OCI-LY3 (cell line): Measurements from ENCODE around the gene MATK.
"Not testable (repeated sequence)": the region's sequence is repeated elsewhere in the genome, so short reads cannot be mapped to it uniquely, and the experiment has no call there.

Experiments
- H2AFZ ChIP-seq: fragments of 200-600, 300-600 bp; shearing (Covaris generic); 2 replicates; pipeline ENCODE4 v1.6.0; 2014; ENCODE audit warnings: antibody characterized with exemption, low read depth, low read length
- H3K27ac ChIP-seq: fragments of 200-600, 300-600 bp; sonication (generic); 2 replicates; pipeline ENCODE4 v1.5.1; 2014; ENCODE audit warnings: mild to moderate bottlenecking, low read length, moderate library complexity, mixed read lengths
- H3K27me3 ChIP-seq: fragments of 200-600, 300-600 bp; sonication (generic); 2 replicates; pipeline ENCODE4 v1.6.1; 2014; ENCODE audit warnings: low read depth, low read length, mixed read lengths
- H3K36me3 ChIP-seq: fragments of 200-600, 300-600 bp; sonication (generic); replicated peaks from 2 replicates; pipeline ENCODE3; 2014; ENCODE audit warnings: low read depth, low read length, mixed read lengths
- H3K4me1 ChIP-seq: fragments of 300-600, 200-600 bp; sonication (generic); 2 replicates; pipeline ENCODE4 v1.6.1; 2014; ENCODE audit warnings: low read length, mixed read lengths
- H3K4me2 ChIP-seq: fragments of 200-600, 300-600 bp; sonication (generic); 2 replicates; pipeline ENCODE4 v1.6.1; 2014; ENCODE audit warnings: low read length, mixed read lengths
- H3K4me3 ChIP-seq: fragments of 300-600, 200-600 bp; sonication (generic); 2 replicates; pipeline ENCODE4 v1.5.1; 2014; ENCODE audit warnings: antibody characterized with exemption, mild to moderate bottlenecking, low read length, moderate library complexity
- H3K79me2 ChIP-seq: fragments of 300-600, 200-600 bp; shearing (Covaris generic); 2 replicates; pipeline ENCODE4 v1.6.1; 2014; ENCODE audit warnings: mild to moderate bottlenecking, low read length, mixed read lengths
- H3K9ac ChIP-seq: fragments of 300-600, 200-600 bp; shearing (Covaris generic); 2 replicates; pipeline ENCODE4 v1.6.0; 2014; ENCODE audit warnings: mild to moderate bottlenecking, low read length, moderate library complexity
- H3K9me3 ChIP-seq: fragments of 200-600, 300-600 bp; shearing (Covaris generic); 2 replicates; pipeline ENCODE4 v1.6.1; 2014; ENCODE audit warnings: low read length, mixed read lengths; ENCODE audit not compliant: insufficient read depth
- H4K20me1 ChIP-seq: fragments of 200-600, 300-600 bp; sonication (generic); 2 replicates; pipeline ENCODE4 v1.6.1; 2016; ENCODE audit warnings: low read length, mixed read lengths; ENCODE audit not compliant: insufficient read depth
- EZH2phosphoT487 ChIP-seq: fragments of 200-600 bp; shearing (Covaris generic); IDR thresholded peaks from 2 replicates; pipeline ENCODE4 v1.6.1; 2018; ENCODE audit warnings: antibody characterized with exemption, mixed run types, low read depth
- TF ChIP-seq, protein P1 (sequence below): fragments of 200-600, 300-600 bp; sonication (generic); IDR thresholded peaks from 2 replicates; pipeline ENCODE4 v1.5.1; 2014; ENCODE audit warnings: antibody characterized with exemption, low read length, low read depth

The MATK gene

GRCh38 chr19:3767050-3767449 is 19.1 kb downstream of the MATK start:
- no peaks in the 10 kb centered on the region for H4K20me1 ChIP-seq
- H2AFZ ChIP-seq, result no peak overlapping the region
- H3K9ac ChIP-seq, result no peak overlapping the region
- H3K27ac ChIP-seq, result no peak overlapping the region
- no peak overlapping the region for H3K4me3 ChIP-seq
- H3K79me2 ChIP-seq, result peaks cover 6% of the 10 kb centered on the region
- H3K4me1 ChIP-seq, result peaks cover 5% of the 10 kb centered on the region
- H3K36me3 ChIP-seq, result peaks cover 10% of the 10 kb centered on the region
- no peak overlapping the region for H3K4me2 ChIP-seq
- TF ChIP-seq, protein P1, sequence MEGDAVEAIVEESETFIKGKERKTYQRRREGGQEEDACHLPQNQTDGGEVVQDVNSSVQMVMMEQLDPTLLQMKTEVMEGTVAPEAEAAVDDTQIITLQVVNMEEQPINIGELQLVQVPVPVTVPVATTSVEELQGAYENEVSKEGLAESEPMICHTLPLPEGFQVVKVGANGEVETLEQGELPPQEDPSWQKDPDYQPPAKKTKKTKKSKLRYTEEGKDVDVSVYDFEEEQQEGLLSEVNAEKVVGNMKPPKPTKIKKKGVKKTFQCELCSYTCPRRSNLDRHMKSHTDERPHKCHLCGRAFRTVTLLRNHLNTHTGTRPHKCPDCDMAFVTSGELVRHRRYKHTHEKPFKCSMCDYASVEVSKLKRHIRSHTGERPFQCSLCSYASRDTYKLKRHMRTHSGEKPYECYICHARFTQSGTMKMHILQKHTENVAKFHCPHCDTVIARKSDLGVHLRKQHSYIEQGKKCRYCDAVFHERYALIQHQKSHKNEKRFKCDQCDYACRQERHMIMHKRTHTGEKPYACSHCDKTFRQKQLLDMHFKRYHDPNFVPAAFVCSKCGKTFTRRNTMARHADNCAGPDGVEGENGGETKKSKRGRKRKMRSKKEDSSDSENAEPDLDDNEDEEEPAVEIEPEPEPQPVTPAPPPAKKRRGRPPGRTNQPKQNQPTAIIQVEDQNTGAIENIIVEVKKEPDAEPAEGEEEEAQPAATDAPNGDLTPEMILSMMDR, result no peak
- TF ChIP-seq EZH2phosphoT487, result no peak
- H3K27me3 ChIP-seq, result no peaks in the 10 kb centered on the region
- no peaks in the 10 kb centered on the region for H3K9me3 ChIP-seq

- no peaks in the 10 kb centered on the region for H4K20me1 ChIP-seq
Measured at GRCh38 chr19:3766520-3766919, 19.7 kb downstream of the MATK start.

GRCh38 chr19:3765757-3766156 is 20.4 kb downstream of the MATK start:
- not testable (repeated sequence) for H3K27ac ChIP-seq, H3K27me3 ChIP-seq, H4K20me1 ChIP-seq, H3K4me2 ChIP-seq, H3K9ac ChIP-seq, H2AFZ ChIP-seq, H3K4me3 ChIP-seq, H3K9me3 ChIP-seq, H3K36me3 ChIP-seq, H3K4me1 ChIP-seq
- H3K79me2 ChIP-seq, result peaks cover 13% of the 10 kb centered on the region

More at GRCh38 chr19:3766520-3766919, 19.7 kb downstream of the MATK start:
- Histone ChIP-seq H2AFZ (no peak overlapping the region), H3K4me2 (no peak overlapping the region), H3K9me3 (no peaks in the 10 kb centered on the region), H3K27me3 (no peaks in the 10 kb centered on the region), H3K4me1 (peaks cover 7% of the 10 kb centered on the region), H3K4me3 (no peak overlapping the region), H3K36me3 (peaks cover 10% of the 10 kb centered on the region), H3K79me2 (peaks cover 6% of the 10 kb centered on the region), H3K9ac (no peak overlapping the region), H3K27ac (no peak overlapping the region)
- TF ChIP-seq, protein P1, result no peak
- no peak for TF ChIP-seq EZH2phosphoT487

DNA sequence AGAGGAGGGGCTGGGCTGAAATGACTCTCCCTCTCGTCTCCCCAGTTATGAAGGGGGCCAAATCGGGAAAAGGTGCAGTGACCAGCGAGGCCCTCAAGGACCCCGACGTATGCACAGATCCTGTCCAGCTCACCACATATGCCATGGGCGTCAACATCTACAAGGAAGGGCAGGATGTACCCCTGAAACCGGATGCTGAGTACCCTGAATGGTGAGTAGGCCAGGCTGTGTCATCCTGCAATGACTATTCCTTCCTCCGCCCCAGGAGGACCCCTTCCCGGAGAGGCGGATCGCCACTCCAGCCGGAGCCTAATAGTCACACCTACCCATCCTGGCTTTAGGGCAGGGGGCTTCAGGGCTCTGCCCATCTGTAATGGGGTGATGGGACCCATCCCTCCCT is 21.1 kb downstream of the MATK start:
- Histone ChIP-seq H3K9me3 (no peaks in the 10 kb centered on the region), H3K27ac (no peak overlapping the region), H3K9ac (no peak overlapping the region), H3K36me3 (peaks cover 10% of the 10 kb centered on the region), H2AFZ (no peak overlapping the region), H3K27me3 (no peaks in the 10 kb centered on the region), H3K4me3 (no peak overlapping the region), H3K4me1 (peaks cover 7% of the 10 kb centered on the region), H3K79me2 (peaks cover 19% of the 10 kb centered on the region), H4K20me1 (no peaks in the 10 kb centered on the region), H3K4me2 (no peak overlapping the region)
- TF ChIP-seq, protein P1, result no peak
- TF ChIP-seq EZH2phosphoT487, result no peak
